GM19193 (cell line): ENCODE data around the gene ACTN1.

ENCODE experiments used
- POLR2A ChIP-seq: IDR thresholded peaks from 4 replicates; pipeline ENCODE4 v1.6.1; 2011; ENCODE audit not compliant: insufficient read depth, insufficient read length; ENCODE audit errors: extremely low read depth

ACTN1 gene

GRCh38 chr14:68927089-68927488, 52.0 kb downstream of the ACTN1 start:
- TF ChIP-seq POLR2A, result no peak

GRCh38 chr14:68926236-68926635, 52.9 kb downstream of the ACTN1 start:
- TF ChIP-seq POLR2A, result no peak

GRCh38 chr14:68925373-68925772, 53.7 kb downstream of the ACTN1 start:
- TF ChIP-seq POLR2A, result no peak

GRCh38 chr14:68924186-68925158, 54.6 kb downstream of the ACTN1 start:
- TF ChIP-seq POLR2A, result no peak

DNA sequence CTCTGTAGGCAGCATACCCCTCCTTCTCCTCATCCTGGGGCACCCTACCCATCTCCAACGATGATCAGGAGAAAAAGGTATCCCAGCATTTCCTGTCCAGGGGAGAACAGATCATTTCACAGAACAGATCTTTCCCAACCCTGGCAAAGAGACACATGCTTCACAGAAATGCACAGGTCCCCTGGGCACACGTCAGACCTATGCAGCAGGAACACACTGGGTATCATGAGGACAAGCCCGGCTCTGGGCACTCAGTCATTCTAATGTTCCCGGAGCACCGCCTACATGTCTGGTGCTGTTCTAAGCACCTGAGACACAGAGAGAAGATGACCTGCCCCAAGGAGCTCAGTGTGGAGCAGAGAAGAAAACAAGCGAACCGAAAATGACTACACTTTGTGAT, 56.2 kb downstream of the ACTN1 start:
- no peak for TF ChIP-seq POLR2A

GRCh38 chr14:68922201-68922621, 56.9 kb downstream of the ACTN1 start:
- no peak for TF ChIP-seq POLR2A

GRCh38 chr14:68921666-68922065, 57.4 kb downstream of the ACTN1 start:
- TF ChIP-seq POLR2A, result no peak

DNA sequence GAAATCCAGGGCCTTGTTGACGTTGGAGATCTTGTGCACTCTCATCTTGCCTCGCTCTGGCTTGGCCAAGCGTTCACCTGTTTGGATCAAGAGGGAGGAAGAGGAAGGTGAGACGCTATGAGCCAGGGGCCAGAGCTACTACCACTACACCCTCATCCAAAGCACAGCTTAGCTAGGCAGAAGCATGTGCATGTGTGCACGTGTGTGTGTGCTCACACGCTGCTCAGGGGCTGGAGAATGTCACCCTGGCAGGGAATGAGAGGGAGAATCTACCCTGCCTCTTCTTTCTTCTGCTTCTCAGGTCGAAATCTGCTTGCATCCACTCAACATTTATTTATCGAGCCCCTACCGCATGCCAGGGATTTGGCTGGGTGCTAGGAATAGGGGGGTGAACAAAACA, 58.1 kb downstream of the ACTN1 start:
- TF ChIP-seq POLR2A, result no peak

GRCh38 chr14:68919129-68919927, 59.8 kb downstream of the ACTN1 start:
- no peak for TF ChIP-seq POLR2A

DNA sequence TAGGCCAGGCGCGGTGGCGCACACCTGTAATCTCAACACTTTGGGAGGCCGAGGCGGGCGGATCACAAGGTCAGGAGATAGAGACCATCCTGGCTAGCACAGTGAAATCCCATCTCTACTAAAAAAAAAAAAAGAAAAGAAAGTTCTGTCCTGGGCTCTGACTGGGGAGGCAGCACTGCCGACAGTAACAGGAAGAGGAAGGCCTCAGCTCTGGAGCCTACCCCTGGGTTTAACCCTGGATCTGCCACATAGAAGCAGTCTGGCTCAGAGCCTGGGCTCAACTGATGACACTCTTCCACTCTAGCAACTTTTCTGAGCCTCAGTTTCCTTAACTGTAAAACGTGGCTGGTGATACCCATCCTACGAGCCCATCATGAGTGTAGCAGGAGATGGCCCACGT, 60.5 kb downstream of the ACTN1 start:
- TF ChIP-seq POLR2A, result no peak

GRCh38 chr14:68916358-68916941, 62.7 kb downstream of the ACTN1 start:
- TF ChIP-seq POLR2A, result no peak

GRCh38 chr14:68913516-68913915, 65.6 kb downstream of the ACTN1 start:
- TF ChIP-seq POLR2A, result no peak

DNA sequence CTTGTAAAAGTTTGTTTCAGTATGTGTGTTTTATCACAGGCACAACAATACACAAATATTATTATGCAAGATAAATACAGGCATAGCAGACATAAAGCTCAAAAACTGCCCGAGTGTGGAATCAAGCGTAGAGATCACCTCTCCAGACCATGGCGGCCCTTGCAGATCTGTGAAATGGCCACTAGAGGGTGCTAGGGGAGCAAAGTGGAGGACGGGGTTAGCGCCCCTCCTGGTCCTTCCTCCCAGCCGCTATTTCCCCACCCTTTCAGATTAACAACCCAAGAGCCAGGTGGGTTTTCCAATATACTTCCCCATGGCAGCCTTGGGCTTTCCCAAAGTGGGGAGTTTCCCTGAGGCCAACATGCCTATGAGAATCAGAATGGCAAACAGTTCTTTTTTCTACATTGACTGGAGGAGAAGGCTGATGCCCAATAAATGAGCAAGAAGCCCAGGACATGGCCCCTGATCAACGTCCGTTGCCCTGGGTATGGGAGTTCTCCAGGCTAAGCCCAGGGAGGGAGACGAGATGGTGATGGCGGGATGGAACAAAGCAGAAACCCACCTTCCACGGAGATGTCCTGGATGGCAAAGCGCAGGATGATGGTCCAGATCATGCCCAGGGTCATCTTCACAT, 67.4 kb downstream of the ACTN1 start:
- TF ChIP-seq POLR2A, result no peak

DNA sequence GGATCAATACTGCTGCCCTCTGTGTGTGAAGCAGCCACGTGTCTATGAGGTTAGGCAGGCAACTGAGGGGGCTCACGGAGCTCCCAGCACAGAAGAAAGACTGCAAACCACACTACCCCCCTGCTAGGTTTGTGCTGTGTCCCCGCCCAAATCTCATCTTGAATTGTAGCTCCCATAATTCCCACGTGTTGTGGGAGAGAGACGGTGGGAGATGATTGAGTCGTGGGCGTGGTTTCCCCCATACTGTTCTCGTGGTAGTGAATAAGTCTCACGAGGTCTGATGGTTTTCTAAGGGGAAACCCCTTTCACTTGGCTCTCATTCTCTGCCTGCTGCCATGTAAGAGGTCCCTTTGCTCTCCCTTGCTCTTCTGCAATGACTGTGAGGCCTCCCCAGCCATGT, 68.6 kb downstream of the ACTN1 start:
- no peak for TF ChIP-seq POLR2A

DNA sequence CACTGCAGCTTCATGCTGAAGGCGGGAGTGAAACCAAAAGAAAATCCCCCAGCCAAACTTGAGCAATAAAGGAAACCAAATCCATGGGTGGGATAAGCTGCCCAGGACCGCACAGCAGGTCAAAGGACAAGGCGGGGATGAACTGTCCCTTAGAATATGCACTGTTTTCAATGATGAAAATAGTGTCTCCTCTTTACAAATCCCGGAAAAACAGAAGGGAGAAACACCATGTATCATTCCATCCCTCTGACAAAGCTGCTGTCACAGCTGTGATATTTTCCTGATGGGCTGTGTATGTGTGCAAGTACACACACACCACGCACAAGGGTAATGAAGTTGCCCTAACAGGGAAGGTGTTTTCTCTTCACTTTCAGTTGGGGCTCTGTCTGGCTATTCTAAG, 70.3 kb downstream of the ACTN1 start:
- TF ChIP-seq POLR2A, result no peak
